Measurements from ENCODE around the gene METTL3. TPM values are rescaled to one million over a fixed set of nuclear protein-coding genes. Genes with fewer than 3 reads are reported as not detected.

The METTL3 gene
- total and polyA plus RNA-seq, 2 of the 8 experiments (the other 6 are each of a cell fraction or from before 2014, with no cell fraction given) = 103 to 144 TPM

GRCh38 chr14:21525962-21526671 is 15.0 kb upstream of the METTL3 start, which contains the start of gene SALL2:
Gene SALL2, minus strand, starts transcription at chr14:21526346. Its CDS starts 219 bp downstream, at chr14:21526127.
- peak within 1 kb of the TSS; percentile 91 for H2BK120ac ChIP-seq (replicated peaks; ENCODE audit: low read depth, low read length)
- 0% methylated on average over 1 of the region's 43 CpGs; no CpG with 5 or more reads in 1 of the 2 experiments for WGBS, 2 experiments (ENCODE audit: extremely low coverage in 1 of 2, insufficient coverage in 1 of 2, insufficient read length in 1 of 2, insufficient replicate concordance in 2 of 2, low coverage in 1 of 2, low lambda C conversion rate in 2 of 2, missing lambda C conversion rate in 1 of 2)
- H3K4me3 ChIP-seq (ENCODE audit: extremely low read depth in 1 of 4, insufficient read depth in 2 of 4, low read depth in 3 of 4, low read length in 4 of 4) = peak within 1 kb of the TSS; percentile 50 to 82 (median 71)
- H4K20me1 ChIP-seq (replicated peaks in 1 of 2; ENCODE audit: control insufficient read depth in 1 of 2, insufficient read depth in 2 of 2, low read length in 2 of 2) = peaks cover 1 to 30% of the 10 kb centered on the region in 2 experiments
- H2AFZ ChIP-seq (ENCODE audit: low read length) = no peak within 1 kb of the TSS
- peak within 1 kb of the TSS; percentile 70; the same call in 1 of the 2 replicates for H2AK5ac ChIP-seq (ENCODE audit: low read depth, low read length)
- H3K27ac ChIP-seq (ENCODE audit: low read depth, low read length) = peak within 1 kb of the TSS; percentile 90
- peak within 1 kb of the TSS; percentile 73 for H2BK20ac ChIP-seq (ENCODE audit: low read length)
- peaks cover 14 to 69% (median 42%) of the 10 kb centered on the region in 4 experiments for H3K4me1 ChIP-seq (replicated peaks in 1 of 4; ENCODE audit: control insufficient read depth in 3 of 4, insufficient read depth in 4 of 4, low read length in 3 of 4)
- H4K5ac ChIP-seq (ENCODE audit: insufficient read length, low read depth, low read length) = peak within 1 kb of the TSS; percentile 97
- H3K27me3 ChIP-seq (replicated peaks in 1 of 4; ENCODE audit: control insufficient read depth in 3 of 4, extremely low read depth in 1 of 4, insufficient read depth in 3 of 4, low read length in 3 of 4) = no peaks in the 10 kb centered on the region
- H4K8ac ChIP-seq (ENCODE audit: extremely low read depth, insufficient read depth, low read length) = peak within 1 kb of the TSS; percentile 90
- peak within 1 kb of the TSS; percentile 99 for H3K18ac ChIP-seq (ENCODE audit: extremely low read depth, low read length)
- DNase-seq (ENCODE audit: low read depth in 1 of 2, low spot score in 2 of 2) (peak; percentile 93 to 97), FAIRE-seq (no peak)
- H3K9me3 ChIP-seq (ENCODE audit: insufficient read depth in 2 of 2, low read depth in 1 of 2, low read length in 1 of 2) = no peaks in the 10 kb centered on the region
- H3K36me3 ChIP-seq (ENCODE audit: control insufficient read depth in 2 of 4, insufficient read depth in 4 of 4, low read length in 3 of 4) = peaks cover 24 to 67% (median 36%) of the 10 kb centered on the region in 4 experiments
- H3K4me2 ChIP-seq (ENCODE audit: insufficient read depth in 1 of 2, low read depth in 2 of 2, low read length in 2 of 2) = peak within 1 kb of the TSS; percentile 81 to 87
- H3K14ac ChIP-seq (ENCODE audit: insufficient read length) = peak within 1 kb of the TSS; percentile 34
- CTCF ChIA-PET (ENCODE audit: partially characterized antibody) = interaction anchor here (0.7 to 7.6 kb wide), 14 partner anchors 8 to 88 kb away, joined by 3 to 59 read pairs (median 6); partner anchors contain the start of genes METTL3, RAB2B and TOX4
- H3K23ac ChIP-seq (ENCODE audit: insufficient read length) = no peak within 1 kb of the TSS
- peaks cover 14% of the 10 kb centered on the region for H3K23me2 ChIP-seq (ENCODE audit: low read depth, low read length)
- H3K9ac ChIP-seq (replicated peaks in 1 of 4; ENCODE audit: extremely low read depth in 1 of 4, low read depth in 3 of 4, low read length in 3 of 4) = peak within 1 kb of the TSS; percentile 46 to 83 (median 76)
- H2BK15ac ChIP-seq (ENCODE audit: low read length) = peak within 1 kb of the TSS; percentile 67; the same call in 1 of the 2 replicates
- H3K79me1 ChIP-seq (ENCODE audit: low read depth, low read length) = peaks cover 25% of the 10 kb centered on the region
- peak within 1 kb of the TSS; percentile 96 for H4K91ac ChIP-seq (replicated peaks; ENCODE audit: insufficient read length, low read length)
- H2BK5ac ChIP-seq (ENCODE audit: low read depth, low read length) = peak within 1 kb of the TSS; percentile 97
- peaks cover 19 to 78% of the 10 kb centered on the region in 2 experiments for H3K79me2 ChIP-seq (ENCODE audit: control insufficient read depth in 1 of 2, insufficient read depth in 2 of 2, low read length in 2 of 2)
- peak within 1 kb of the TSS; percentile 75 for H3K4ac ChIP-seq (replicated peaks; ENCODE audit: insufficient read length, low read depth, low read length)
- H3K56ac ChIP-seq (replicated peaks; ENCODE audit: insufficient read length, low read depth, low read length) = peak within 1 kb of the TSS; percentile 78
- peak within 1 kb of the TSS; percentile 99 for H2BK12ac ChIP-seq (ENCODE audit: low read depth, low read length)
- POLR2A ChIA-PET (ENCODE audit: partially characterized antibody) = interaction anchor here (0.6 to 32.5 kb wide), 24 partner anchors 7 to 217 kb away, joined by 3 to 769 read pairs (median 6); partner anchors contain the start of genes METTL3, RAB2B, SALL2 and TOX4
- TF ChIP-seq SAP30 (IDR thresholded peaks at IDR 0.05; ENCODE audit: insufficient read depth, insufficient replicate concordance, low read length) (no peak), EGR1 (IDR thresholded peaks at IDR 0.05; ENCODE audit: borderline replicate concordance, low read depth, low read length) (peak; percentile 100), PHF8 (conservative IDR thresholded peaks at IDR 0.05; ENCODE audit: low read depth, low read length) (peak; percentile 54; the same call in 1 of the 2 replicates), SP1 (IDR thresholded peaks at IDR 0.05; ENCODE audit: low read depth, low read length) (peak; percentile 91), SIRT6 (IDR thresholded peaks at IDR 0.05; ENCODE audit: low read length) (no peak), ASH2L (IDR thresholded peaks at IDR 0.05; ENCODE audit: low read length) (peak; percentile 71), SIN3A (conservative IDR thresholded peaks at IDR 0.05 in 1 of 2, IDR thresholded peaks at IDR 0.05 in 1 of 2; ENCODE audit: low read depth in 1 of 2, low read length in 2 of 2) (peak; percentile 86 to 87; a peak in 2 of 4 replicates), ZNF274 (IDR thresholded peaks at IDR 0.05; ENCODE audit: borderline replicate concordance, extremely low read depth, low read length) (no peak), CHD2 (IDR thresholded peaks at IDR 0.05; ENCODE audit: low read length) (peak; percentile 67), POLR2AphosphoS5 (IDR thresholded peaks at IDR 0.05; ENCODE audit: low read depth, low read length) (peak; percentile 70), EP300 (IDR thresholded peaks at IDR 0.05; ENCODE audit: borderline replicate concordance in 1 of 2, low read depth in 2 of 2, low read length in 2 of 2) (peak in 1 of 2 experiments; percentile 87; a peak in 1 of 3 replicates)
